K562 (cell line): ENCODE data around the gene ETV3L. TPM values are rescaled to one million over a fixed set of nuclear protein-coding genes. Genes with fewer than 3 reads are reported as not detected.

Experiments
- ATAC-seq: fragments of 200-7000 bp; cut with Tn5 transposase; 3 replicates; pipeline ENCODE4 v1.9.1; 2020; ENCODE audit warnings: moderate library complexity
- BruUV-seq: library from RNA; stranded (reverse); fragments of 400-500 nt; replicated peaks from 2 replicates; lab custom pipeline; 2021; lab: Mats Ljungman, UMichigan
- CTCF ChIA-PET: fragments of 300-600 bp; formaldehyde crosslinking; extraction: SDS; loops from one replicate; lab custom pipeline; 2021; ENCODE audit warnings: low intra/inter-chr PET ratio; lab: Yijun Ruan, JAX
- POLR2A ChIA-PET: fragments of 300-600, 350-650 bp; sonication (Branson Sonifier 250); formaldehyde crosslinking; extraction: SDS; loops from one replicate; lab custom pipeline; 2021; ENCODE audit warnings: antibody characterized with exemption, inconsistent platforms; lab: Yijun Ruan, JAX
- DNase-seq, 4 experiments: peaks; one replicate each; pipeline versions ENCODE4 v3.0.0 to v3.0.0-alpha.2; 2011 to 2018; ENCODE audit warnings: low spot score in 3 of 4, mixed read lengths in 3 of 4; ENCODE audit errors: extremely low read depth in 1 of 4
- FAIRE-seq: peaks from 2 replicates; lab custom pipeline; 2011; peaks lifted over from hg19 to GRCh38; lab: Jason Lieb, UNC
- H2AFZ ChIP-seq: 2 replicates; pipeline ENCODE4 v1.6.0; 2011; ENCODE audit warnings: low read depth, low read length, control low read depth, inconsistent platforms
- H3K27ac ChIP-seq: fragments of 200-600 bp; 3 replicates; pipeline ENCODE4 v1.8.0; 2011; ENCODE audit warnings: low read depth, mild to moderate bottlenecking, control low read depth, inconsistent platforms, low read length, moderate library complexity, mixed read lengths; ENCODE audit errors: extremely low read depth
- H3K27me3 ChIP-seq, 2 experiments: fragments of 300-600 bp in 1 of 2; 2 replicates in 1 of 2; 3 replicates in 1 of 2; pipeline versions ENCODE4 v1.6.0 to v1.8.0; 2011; ENCODE audit warnings: inconsistent platforms in 2 of 2, low read length in 2 of 2, mild to moderate bottlenecking in 1 of 2, mixed read lengths in 1 of 2, moderate library complexity in 1 of 2; ENCODE audit not compliant: control insufficient read depth in 2 of 2, insufficient read depth in 2 of 2
- H3K36me3 ChIP-seq: fragments of 300-600 bp; 3 replicates; pipeline ENCODE4 v1.8.0; 2011; ENCODE audit warnings: mild to moderate bottlenecking, low read length, inconsistent platforms; ENCODE audit not compliant: control insufficient read depth, insufficient read depth
- H3K4me1 ChIP-seq, 2 experiments: fragments of 200-600 bp in 1 of 2; replicated peaks in 1 of 2; 2 replicates in 1 of 2; 3 replicates in 1 of 2; pipeline versions ENCODE4 v1.5.1 to v1.8.0; 2011; ENCODE audit warnings: inconsistent platforms in 2 of 2, low read length in 2 of 2, mild to moderate bottlenecking in 1 of 2, mixed read lengths in 1 of 2, moderate library complexity in 1 of 2; ENCODE audit not compliant: control insufficient read depth in 2 of 2, insufficient read depth in 2 of 2
- H3K4me2 ChIP-seq: 2 replicates; pipeline ENCODE4 v1.6.1; 2011; ENCODE audit warnings: low read length, control low read depth, inconsistent platforms, mixed read lengths; ENCODE audit not compliant: insufficient read depth
- H3K4me3 ChIP-seq: fragments of 200-600 bp; sonication (generic), shearing (Covaris generic); 2 replicates; pipeline ENCODE4 v1.5.1; 2016; ENCODE audit warnings: control low read depth, inconsistent platforms
- H3K79me2 ChIP-seq: fragments of 200-600 bp; 3 replicates; pipeline ENCODE4 v1.8.0; 2011; ENCODE audit warnings: low read length, inconsistent platforms; ENCODE audit not compliant: control insufficient read depth, insufficient read depth
- H3K9ac ChIP-seq, 2 experiments: 2 replicates each; pipeline versions ENCODE4 v1.6.0 to v1.6.1; 2011; ENCODE audit warnings: low read depth in 2 of 2, low read length in 2 of 2, control low read depth in 1 of 2, inconsistent platforms in 1 of 2, mild to moderate bottlenecking in 1 of 2, mixed read lengths in 1 of 2; ENCODE audit not compliant: insufficient read depth in 1 of 2
- H3K9me1 ChIP-seq: one replicate; pipeline ENCODE4 v1.6.0; 2011; ENCODE audit warnings: inconsistent platforms, mild to moderate bottlenecking, low read length, moderate library complexity; ENCODE audit not compliant: control insufficient read depth, insufficient read depth
- H3K9me3 ChIP-seq: replicated peaks from 2 replicates; pipeline ENCODE4 v1.5.1; 2011; ENCODE audit warnings: low read depth, low read length, inconsistent platforms; ENCODE audit not compliant: control insufficient read depth, insufficient read depth
- H4K20me1 ChIP-seq: replicated peaks from 2 replicates; pipeline ENCODE4 v1.6.1; 2011; ENCODE audit warnings: low read length, inconsistent platforms, mixed read lengths; ENCODE audit not compliant: control insufficient read depth, insufficient read depth
- ATF1 ChIP-seq, 2 experiments: fragments of 450-650 bp in 1 of 2; IDR thresholded peaks; 2 replicates each; pipeline ENCODE4 v1.6.1; 2016; ENCODE audit warnings: missing compliant biosample characterization in 1 of 2, missing genetic modification characterization in 1 of 2
- BMI1 ChIP-seq: fragments of 150-350 bp; IDR thresholded peaks from 2 replicates; pipeline ENCODE4 v1.6.1; 2014; ENCODE audit warnings: low read length
- CBX1 ChIP-seq: sonication (generic); IDR thresholded peaks from 2 replicates; pipeline ENCODE4 v1.6.1; 2016; ENCODE audit warnings: antibody characterized with exemption, low read depth, mild to moderate bottlenecking
- FOXM1 ChIP-seq, 2 experiments: fragments of 450-650 bp in 1 of 2; sonication (generic) in 1 of 2; formaldehyde crosslinking in 1 of 2; IDR thresholded peaks; 2 replicates each; pipeline versions ENCODE4 v1.6.1 to v1.9.0; 2017 to 2022; ENCODE audit warnings: low read depth in 2 of 2, mild to moderate bottlenecking in 2 of 2, missing genetic modification reagents in 1 of 2, moderate library complexity in 1 of 2
- HOXB6 ChIP-seq: fragments of 250-450 bp; sonication (Bioruptor Pico); IDR thresholded peaks from 2 replicates; pipeline ENCODE4 v1.5.1; 2022; ENCODE audit warnings: mild to moderate bottlenecking, borderline replicate concordance
- NBN ChIP-seq: fragments of 450-650 bp; IDR thresholded peaks from 2 replicates; pipeline ENCODE4 v1.6.1; 2016; ENCODE audit warnings: low read depth, mild to moderate bottlenecking
- PHTF2 ChIP-seq: fragments of 250-450 bp; sonication (Bioruptor Pico); IDR thresholded peaks from 2 replicates; pipeline ENCODE4 v1.5.0; 2021; ENCODE audit warnings: mild to moderate bottlenecking
- RB1 ChIP-seq: fragments of 450-650 bp; IDR thresholded peaks from 2 replicates; pipeline ENCODE4 v1.6.1; 2017; ENCODE audit warnings: low read depth, mild to moderate bottlenecking
- RHOXF2B ChIP-seq: fragments of 250-450 bp; sonication (Bioruptor Pico); conservative IDR thresholded peaks from 2 replicates; pipeline ENCODE4 v1.5.1; 2021
- SREBF1 ChIP-seq: fragments of 150-350 bp; IDR thresholded peaks from 2 replicates; pipeline ENCODE4 v1.6.1; 2014; ENCODE audit warnings: antibody characterized with exemption, low read depth, low read length, borderline replicate concordance
- TAF1 ChIP-seq: IDR thresholded peaks from 2 replicates; pipeline ENCODE4 v1.6.1; 2011; ENCODE audit warnings: mild to moderate bottlenecking, low read length, moderate library complexity; ENCODE audit not compliant: insufficient read depth, control insufficient read depth, severe bottlenecking; ENCODE audit errors: extremely low read depth
- TBP ChIP-seq: optimal IDR thresholded peaks from 2 replicates; pipeline ENCODE3; 2011; ENCODE audit warnings: low read depth, low read length, improper control_type of control experiment
- ZBTB49 ChIP-seq: sonication (generic); formaldehyde crosslinking; IDR thresholded peaks from 2 replicates; pipeline ENCODE4 v1.8.0; 2022; ENCODE audit warnings: missing genetic modification reagents, mild to moderate bottlenecking, borderline replicate concordance
- ZBTB8A ChIP-seq: fragments of 450-650 bp; IDR thresholded peaks from 2 replicates; pipeline ENCODE4 v1.6.1; 2018; ENCODE audit warnings: mild to moderate bottlenecking, moderate library complexity; ENCODE audit not compliant: partially characterized antibody
- ZKSCAN8 ChIP-seq: fragments of 200-800 bp; sonication (Bioruptor generic); IDR thresholded peaks from 2 replicates; pipeline ENCODE4 v1.6.1; 2016; ENCODE audit warnings: missing genetic modification characterization, missing compliant biosample characterization
- ZNF282 ChIP-seq: sonication (generic); formaldehyde crosslinking; IDR thresholded peaks from 2 replicates; pipeline ENCODE4 v1.8.1; 2023; ENCODE audit warnings: missing genetic modification reagents
- ZNF354B ChIP-seq: fragments of 250-450 bp; sonication (Bioruptor Pico); IDR thresholded peaks from 2 replicates; pipeline ENCODE4 v1.4.0; 2020
- WGBS: fragments of 100-300 bp; shearing (Covaris generic); methylation state at CpG from one replicate; pipeline ENCODE4 v1.1.6; 2016; ENCODE audit warnings: low coverage, mixed read lengths; ENCODE audit not compliant: insufficient coverage; ENCODE audit errors: missing lambda C conversion rate; 5-methylcytosine and 5-hydroxymethylcytosine counted together
- in situ Hi-C: fragments of 300-500 bp; cut with MboI; formaldehyde crosslinking; loops from 4 replicates; pipeline ENCODE4 v1.15.0; 2018; ENCODE audit warnings: inconsistent platforms, mixed read lengths
- intact Hi-C: fragments of 100-400 bp; cut with micrococcal nuclease; formaldehyde crosslinking; loops from 2 replicates; pipeline ENCODE4 v1.14.2; 2022
- polyA plus RNA-seq, 8 experiments: library from polyadenylated mRNA; depleted of rRNA in 4 of 8; stranded (reverse) in 5 of 8; unstranded in 3 of 8; fragments of >200 nt; fragmentation: Nextera tagmentation in 2 of 8; fragmentation: Illumina TruSeq in 1 of 8; extraction: Ambion mirVana in 2 of 8; extraction: Trizol in 1 of 8; gene quantifications; 2 replicates each; pipeline versions ENCODE4 v1.2.1 to v1.2.3, GENCODE V29; 2011 to 2014; ENCODE audit warnings: inconsistent platforms in 1 of 8, missing spikeins in 1 of 8
- total RNA-seq, 7 experiments: library from RNA; depleted of rRNA in 6 of 7; stranded (reverse); fragments of >200 nt in 6 of 7; fragmentation: Illumina TruSeq in 2 of 7; extraction: Trizol in 2 of 7; gene quantifications; 2 replicates each; pipeline versions ENCODE4 v1.2.1 to v1.2.3, GENCODE V29; 2011 to 2021; ENCODE audit warnings: low replicate concordance in 1 of 7
- TF ChIP-seq, protein P1 (sequence below): fragments of 450-650 bp; IDR thresholded peaks from one replicate; pipeline ENCODE4 v1.6.1; 2018; ENCODE audit warnings: mild to moderate bottlenecking, moderate library complexity; ENCODE audit not compliant: partially characterized antibody

The ETV3L gene
- total and polyA plus RNA-seq, 9 of the 15 experiments (the other 6 are each of a cell fraction or from before 2014, with no cell fraction given): not detected

DNA sequence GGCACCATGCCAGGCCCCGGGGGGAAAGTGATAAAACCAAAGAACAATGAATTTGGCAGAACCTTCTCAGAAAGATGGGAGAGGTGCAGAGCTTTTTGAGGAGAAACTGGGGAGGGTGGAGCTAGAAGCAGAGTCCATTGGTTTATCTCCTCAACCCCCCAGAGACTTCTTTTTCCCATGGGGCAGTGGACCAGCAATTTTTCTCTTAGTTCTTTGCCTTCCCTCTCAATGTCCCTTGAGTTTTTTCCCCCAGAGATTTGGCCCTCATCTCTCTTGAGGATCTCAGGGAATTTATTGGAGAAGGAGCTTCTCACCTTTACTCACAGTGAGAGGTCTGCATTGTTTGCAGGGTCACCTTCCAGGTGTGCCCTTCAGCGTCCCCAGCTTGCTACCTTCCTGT is 48.8 kb downstream of the ETV3L start:
- Histone ChIP-seq H3K27me3 (no peaks in the 10 kb centered on the region), H2AFZ (no peak overlapping the region), H3K27ac (no peak overlapping the region), H3K9me3 (no peaks in the 10 kb centered on the region), H3K79me2 (no peaks in the 10 kb centered on the region), H3K4me2 (no peak overlapping the region), H3K9ac (no peak overlapping the region), H3K36me3 (no peaks in the 10 kb centered on the region), H3K9me1 (no peaks in the 10 kb centered on the region), H4K20me1 (no peaks in the 10 kb centered on the region), H3K4me1 (peaks cover 0 to 8% of the 10 kb centered on the region in 2 experiments; a peak in 1 of 5 replicates), H3K4me3 (no peak overlapping the region)
- ATAC-seq: no peak
- in situ Hi-C loops (no loop called here), intact Hi-C loops (no loop called here)
- no peak for DNase-seq
- 0% methylated on average over 2 of the region's 2 CpGs for WGBS
- no TSS peak for BruUV-seq
- TF ChIP-seq HOXB6 (CRISPR knock-in tag) (no peak), RB1 (no peak), ZBTB49 (CRISPR knock-in tag) (no peak), FOXM1 (IDR thresholded peaks at IDR 0.05; ENCODE audit: low read depth) (no peak), FOXM1 (CRISPR knock-in tag; IDR thresholded peaks at IDR 0.05; ENCODE audit: low read depth) (no peak), BMI1 (no peak), SREBF1 (no peak), RHOXF2B (CRISPR knock-in tag) (no peak), NBN (no peak), ZKSCAN8 (CRISPR knock-in tag) (no peak), TAF1 (no peak), ZNF354B (CRISPR knock-in tag) (no peak), ZBTB8A (no peak), TBP (no peak), CBX1 (no peak), ZNF282 (CRISPR knock-in tag) (no peak), ATF1 (CRISPR knock-in tag; IDR thresholded peaks at IDR 0.05) (no peak), ATF1 (tag; IDR thresholded peaks at IDR 0.05) (no peak), PHTF2 (CRISPR knock-in tag) (no peak)
- TF ChIP-seq, protein P1, sequence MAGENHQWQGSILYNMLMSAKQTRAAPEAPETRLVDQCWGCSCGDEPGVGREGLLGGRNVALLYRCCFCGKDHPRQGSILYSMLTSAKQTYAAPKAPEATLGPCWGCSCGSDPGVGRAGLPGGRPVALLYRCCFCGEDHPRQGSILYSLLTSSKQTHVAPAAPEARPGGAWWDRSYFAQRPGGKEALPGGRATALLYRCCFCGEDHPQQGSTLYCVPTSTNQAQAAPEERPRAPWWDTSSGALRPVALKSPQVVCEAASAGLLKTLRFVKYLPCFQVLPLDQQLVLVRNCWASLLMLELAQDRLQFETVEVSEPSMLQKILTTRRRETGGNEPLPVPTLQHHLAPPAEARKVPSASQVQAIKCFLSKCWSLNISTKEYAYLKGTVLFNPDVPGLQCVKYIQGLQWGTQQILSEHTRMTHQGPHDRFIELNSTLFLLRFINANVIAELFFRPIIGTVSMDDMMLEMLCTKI: no peak
- FAIRE-seq: no peak
- CTCF ChIA-PET: no interaction called here
- POLR2A ChIA-PET: no interaction called here
